ENCODE results near the gene NCK1. TPM values are rescaled to one million over a fixed set of nuclear protein-coding genes. Genes with fewer than 3 reads are reported as not detected.

Gene NCK1
- total and polyA plus RNA-seq, 2 of the 13 experiments (the other 11 are each of a cell fraction or from before 2014, with no cell fraction given): 14.7 to 30.4 TPM

DNA sequence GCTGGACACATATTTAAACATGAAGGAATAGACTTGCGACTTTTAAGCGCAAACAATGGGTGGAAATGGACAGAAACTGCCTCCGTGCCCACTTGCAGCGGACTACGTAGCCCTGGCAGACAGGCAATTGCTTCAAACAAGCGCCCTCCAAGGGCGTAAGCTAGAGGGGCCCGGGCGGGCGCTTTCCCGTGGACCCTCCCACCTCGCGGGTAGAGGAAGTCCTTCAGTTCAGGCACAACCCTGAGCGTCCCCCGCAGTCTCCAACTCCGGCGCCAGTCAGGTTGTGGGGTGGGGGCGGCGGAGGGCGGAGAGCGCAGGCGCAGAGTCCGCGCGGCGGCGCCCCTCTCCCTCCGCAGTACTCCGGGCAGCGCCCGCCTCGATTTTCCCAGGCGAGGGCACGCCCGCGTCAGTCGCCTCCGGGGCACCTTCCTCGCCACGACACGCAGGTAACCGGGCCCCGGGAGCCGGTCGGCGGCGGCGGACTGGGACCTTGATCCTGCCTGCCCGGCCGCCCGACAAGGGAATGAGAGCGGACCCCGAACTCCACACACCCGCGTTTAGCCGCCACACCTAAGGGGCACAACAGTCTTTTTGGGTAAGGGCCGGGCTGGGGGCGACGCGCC, 43.1 kb upstream of the NCK1 start, which contains the start of gene SLC35G2 (continued):
- TF ChIP-seq SAP130 (CRISPR knock-in tag; IDR thresholded peaks at IDR 0.05; ENCODE audit: low read depth): peak; percentile 30
- no peak for TF ChIP-seq BCL3 (CRISPR knock-in tag; IDR thresholded peaks at IDR 0.05)
- TF ChIP-seq, protein P1, sequence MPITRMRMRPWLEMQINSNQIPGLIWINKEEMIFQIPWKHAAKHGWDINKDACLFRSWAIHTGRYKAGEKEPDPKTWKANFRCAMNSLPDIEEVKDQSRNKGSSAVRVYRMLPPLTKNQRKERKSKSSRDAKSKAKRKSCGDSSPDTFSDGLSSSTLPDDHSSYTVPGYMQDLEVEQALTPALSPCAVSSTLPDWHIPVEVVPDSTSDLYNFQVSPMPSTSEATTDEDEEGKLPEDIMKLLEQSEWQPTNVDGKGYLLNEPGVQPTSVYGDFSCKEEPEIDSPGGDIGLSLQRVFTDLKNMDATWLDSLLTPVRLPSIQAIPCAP (CRISPR knock-in tag; IDR thresholded peaks at IDR 0.05; ENCODE audit: low read depth): no peak
- no peak for TF ChIP-seq SMAD1 (CRISPR knock-in tag; IDR thresholded peaks at IDR 0.05; ENCODE audit: borderline replicate concordance, low read depth)
- TF ChIP-seq SMARCC2 (IDR thresholded peaks at IDR 0.05): no peak
- TF ChIP-seq TEAD3 (CRISPR knock-in tag; optimal IDR thresholded peaks at IDR 0.05; ENCODE audit: borderline replicate concordance): no peak
- TF ChIP-seq ZNF850 (CRISPR knock-in tag; conservative IDR thresholded peaks at IDR 0.05): peak; percentile 21; the same call in 1 of the 2 replicates
- no peak for TF ChIP-seq HOXA5 (CRISPR knock-in tag; IDR thresholded peaks at IDR 0.05)
- 0 out of 2 replicates have a peak, but pooled peaks have one; percentile 2 for TF ChIP-seq NCOA1 (CRISPR knock-in tag; IDR thresholded peaks at IDR 0.05)
- TF ChIP-seq ZFP37 (CRISPR knock-in tag; IDR thresholded peaks at IDR 0.05; ENCODE audit: borderline replicate concordance): no peak
- TF ChIP-seq ZNF546 (CRISPR knock-in tag; conservative IDR thresholded peaks at IDR 0.05): peak; percentile 80; the same call in 1 of the 2 replicates
- TF ChIP-seq, protein P2, sequence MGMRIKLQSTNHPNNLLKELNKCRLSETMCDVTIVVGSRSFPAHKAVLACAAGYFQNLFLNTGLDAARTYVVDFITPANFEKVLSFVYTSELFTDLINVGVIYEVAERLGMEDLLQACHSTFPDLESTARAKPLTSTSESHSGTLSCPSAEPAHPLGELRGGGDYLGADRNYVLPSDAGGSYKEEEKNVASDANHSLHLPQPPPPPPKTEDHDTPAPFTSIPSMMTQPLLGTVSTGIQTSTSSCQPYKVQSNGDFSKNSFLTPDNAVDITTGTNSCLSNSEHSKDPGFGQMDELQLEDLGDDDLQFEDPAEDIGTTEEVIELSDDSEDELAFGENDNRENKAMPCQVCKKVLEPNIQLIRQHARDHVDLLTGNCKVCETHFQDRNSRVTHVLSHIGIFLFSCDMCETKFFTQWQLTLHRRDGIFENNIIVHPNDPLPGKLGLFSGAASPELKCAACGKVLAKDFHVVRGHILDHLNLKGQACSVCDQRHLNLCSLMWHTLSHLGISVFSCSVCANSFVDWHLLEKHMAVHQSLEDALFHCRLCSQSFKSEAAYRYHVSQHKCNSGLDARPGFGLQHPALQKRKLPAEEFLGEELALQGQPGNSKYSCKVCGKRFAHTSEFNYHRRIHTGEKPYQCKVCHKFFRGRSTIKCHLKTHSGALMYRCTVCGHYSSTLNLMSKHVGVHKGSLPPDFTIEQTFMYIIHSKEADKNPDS (CRISPR knock-in tag; IDR thresholded peaks at IDR 0.05): no peak
- TF ChIP-seq ZNF710 (CRISPR knock-in tag; IDR thresholded peaks at IDR 0.05; ENCODE audit: borderline replicate concordance): 0 out of 2 replicates have a peak, but pooled peaks have one; percentile 15
- peak; percentile 65 for TF ChIP-seq HNRNPLL (IDR thresholded peaks at IDR 0.05; ENCODE audit: low read depth, low read length, poor library complexity, severe bottlenecking)
- TF ChIP-seq, protein P3, sequence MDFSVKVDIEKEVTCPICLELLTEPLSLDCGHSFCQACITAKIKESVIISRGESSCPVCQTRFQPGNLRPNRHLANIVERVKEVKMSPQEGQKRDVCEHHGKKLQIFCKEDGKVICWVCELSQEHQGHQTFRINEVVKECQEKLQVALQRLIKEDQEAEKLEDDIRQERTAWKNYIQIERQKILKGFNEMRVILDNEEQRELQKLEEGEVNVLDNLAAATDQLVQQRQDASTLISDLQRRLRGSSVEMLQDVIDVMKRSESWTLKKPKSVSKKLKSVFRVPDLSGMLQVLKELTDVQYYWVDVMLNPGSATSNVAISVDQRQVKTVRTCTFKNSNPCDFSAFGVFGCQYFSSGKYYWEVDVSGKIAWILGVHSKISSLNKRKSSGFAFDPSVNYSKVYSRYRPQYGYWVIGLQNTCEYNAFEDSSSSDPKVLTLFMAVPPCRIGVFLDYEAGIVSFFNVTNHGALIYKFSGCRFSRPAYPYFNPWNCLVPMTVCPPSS (IDR thresholded peaks at IDR 0.05): no peak
- no peak for TF ChIP-seq NFE2L1 (CRISPR knock-in tag; IDR thresholded peaks at IDR 0.05; ENCODE audit: borderline replicate concordance)
- TF ChIP-seq ZNF558 (CRISPR knock-in tag; IDR thresholded peaks at IDR 0.05; ENCODE audit: borderline replicate concordance): peak; percentile 12; the same call in 1 of the 2 replicates
- TF ChIP-seq GABPB1 (CRISPR knock-in tag; IDR thresholded peaks at IDR 0.05): peak; percentile 75; the same call in 1 of the 2 replicates
- no peak for TF ChIP-seq CREB1 (IDR thresholded peaks at IDR 0.05)
- TF ChIP-seq CREB1 (CRISPR knock-in tag; IDR thresholded peaks at IDR 0.05): no peak
